Keratinocyte (primary cell): Measurements from ENCODE around the gene SEMA4D.

ENCODE experiments used
- CTCF ChIP-seq, 3 experiments: IDR thresholded peaks in 1 of 3; conservative IDR thresholded peaks in 1 of 3; optimal IDR thresholded peaks in 1 of 3; 2 replicates in 2 of 3; 3 replicates in 1 of 3; pipeline versions ENCODE3 to v1.5.1; 2011; ENCODE audit warnings: low read length in 3 of 3, mild to moderate bottlenecking in 3 of 3, moderate library complexity in 2 of 3, control low read depth in 1 of 3, inconsistent platforms in 1 of 3; ENCODE audit not compliant: insufficient read depth in 2 of 3; ENCODE audit errors: extremely low read depth in 1 of 3
- EZH2 ChIP-seq: IDR thresholded peaks from one replicate; pipeline ENCODE4 v1.6.1; 2012; ENCODE audit warnings: inconsistent platforms, mild to moderate bottlenecking, low read length, moderate library complexity

GRCh38 chr9:89363311-89363670 lies 134.6 kb downstream of the SEMA4D start:
- TF ChIP-seq CTCF (optimal IDR thresholded peaks at IDR 0.05 in 1 of 3, IDR thresholded peaks at IDR 0.05 in 1 of 3, conservative IDR thresholded peaks at IDR 0.05 in 1 of 3; ENCODE audit: extremely low read depth in 1 of 3, insufficient read depth in 2 of 3, low read length in 3 of 3): no peak
- no peak for TF ChIP-seq EZH2
